SU-DHL-6 (cell line): ENCODE results near the gene PDZD7.

Source experiments
- CTCF ChIP-seq: fragments of 200-600 bp; sonication (generic); IDR thresholded peaks from one replicate; pipeline ENCODE4 v1.5.1; 2017; ENCODE audit warnings: antibody characterized with exemption, mild to moderate bottlenecking, low read length, moderate library complexity; ENCODE audit not compliant: insufficient read depth, poor library complexity, severe bottlenecking
- EZH2phosphoT487 ChIP-seq: fragments of 200-600 bp; sonication (generic), shearing (Covaris generic); conservative IDR thresholded peaks from 2 replicates; pipeline ENCODE4 v1.6.1; 2018; ENCODE audit warnings: mild to moderate bottlenecking, antibody characterized with exemption, low read length, moderate library complexity, mixed read lengths

GRCh38 chr10:101018600-101019439 is 12.1 kb downstream of the PDZD7 start:
- peak; percentile 62 for TF ChIP-seq CTCF
- no peak for TF ChIP-seq EZH2phosphoT487
